SK-N-MC (cell line): ENCODE data around the gene MACF1.

Experiments used
- EZH2 ChIP-seq: fragments of 200-600 bp; sonication (generic); IDR thresholded peaks from one replicate; pipeline ENCODE4 v1.6.1; 2017; ENCODE audit warnings: antibody characterized with exemption
- FOXP2 ChIP-seq: optimal IDR thresholded peaks from 2 replicates; pipeline ENCODE3; 2011; ENCODE audit warnings: mild to moderate bottlenecking, moderate library complexity; ENCODE audit not compliant: insufficient read depth; ENCODE audit errors: extremely low read length, control extremely low read depth
- POLR2AphosphoS5 ChIP-seq: IDR thresholded peaks from 2 replicates; pipeline ENCODE4 v1.6.1; 2012; ENCODE audit warnings: mild to moderate bottlenecking, low read depth, low read length, borderline replicate concordance

GRCh38 chr1:39368045-39368444 is 163.6 kb downstream of the MACF1 start:
- TF ChIP-seq EZH2 (no peak), POLR2AphosphoS5 (no peak), FOXP2 (no peak)
